Epithelial cell of esophagus (primary cell): ENCODE measurements around the gene NEK1.

Experiments used
- DNase-seq: peaks from one replicate; pipeline ENCODE4 v3.0.0; 2010; ENCODE audit warnings: low read depth
- H3K4me3 ChIP-seq: 2 replicates; pipeline ENCODE4 v1.5.1; 2011; ENCODE audit warnings: mild to moderate bottlenecking, low read length, control low read depth
- TF ChIP-seq, protein P1 (sequence below): IDR thresholded peaks from 2 replicates; pipeline ENCODE4 v1.5.1; 2011; ENCODE audit warnings: low read depth, mild to moderate bottlenecking, low read length, control low read depth, inconsistent platforms; ENCODE audit not compliant: insufficient read depth; ENCODE audit errors: missing control alignments

The NEK1 gene

DNA sequence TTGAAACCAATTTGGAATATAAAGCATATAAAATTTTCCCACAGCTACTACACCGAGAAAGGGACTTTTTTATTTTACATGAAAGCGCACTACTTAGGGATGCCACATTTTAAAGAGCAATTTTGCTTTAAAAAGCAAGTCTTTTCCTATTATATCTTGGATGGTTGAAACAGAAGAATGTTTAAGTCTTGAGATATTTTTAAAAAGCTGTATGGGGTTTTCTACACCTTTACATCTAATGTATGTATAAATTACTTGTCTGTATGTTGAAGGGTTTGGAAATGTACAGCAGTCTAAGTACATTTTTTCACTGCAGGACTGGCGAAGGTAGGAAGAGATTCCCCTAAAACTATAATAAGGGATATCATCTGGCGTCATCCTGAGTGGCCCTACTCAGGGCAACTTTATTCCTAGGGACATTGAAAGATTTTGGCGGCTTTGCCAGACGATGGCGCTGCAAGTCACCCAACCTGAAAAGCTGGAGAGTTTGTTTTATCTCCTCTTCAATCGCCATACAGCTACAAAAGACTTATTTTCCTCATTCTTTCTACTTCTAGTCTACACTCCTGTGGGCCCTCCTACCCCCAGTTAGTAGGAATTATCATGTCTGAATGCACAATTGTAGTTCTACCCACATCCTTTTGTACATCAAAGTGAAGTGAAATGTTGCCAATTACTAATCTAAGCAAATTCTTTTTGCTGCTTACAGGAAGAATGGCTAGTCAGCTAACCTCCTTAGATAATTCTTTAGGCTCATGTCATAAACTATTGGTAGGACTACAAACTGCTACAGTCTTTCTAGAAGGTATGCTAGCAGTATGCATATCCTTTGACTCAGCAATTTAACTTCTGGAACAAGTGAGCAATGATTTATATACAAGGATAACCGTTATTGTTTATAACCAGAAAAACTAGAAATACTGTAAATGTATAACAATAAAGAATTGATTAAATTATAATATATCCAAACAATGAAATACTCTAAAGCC is 782 bp upstream of the NEK1 start:
- H3K4me3 ChIP-seq: peak overlapping the region; percentile 98

DNA sequence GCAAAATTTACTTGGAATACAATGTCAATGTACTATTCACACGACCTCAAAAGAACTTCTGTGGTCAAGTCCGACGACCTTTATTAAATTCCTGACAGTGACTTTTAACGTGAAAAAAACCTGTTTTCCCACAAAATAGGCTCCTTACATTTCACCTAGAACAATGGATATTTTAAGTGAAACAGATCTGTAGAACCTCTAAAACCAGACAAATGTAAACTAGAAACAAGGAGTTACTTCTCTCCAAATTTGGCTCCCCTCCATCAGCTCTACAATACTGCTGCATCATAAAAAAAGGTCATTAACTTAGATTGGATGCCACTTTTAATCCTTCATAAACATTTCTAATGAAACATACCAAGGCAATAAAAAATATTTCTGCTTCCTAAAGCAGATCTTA is 1.2 kb downstream of the NEK1 start:
- H3K4me3 ChIP-seq: no peak overlapping the region
- TF ChIP-seq, protein P1, sequence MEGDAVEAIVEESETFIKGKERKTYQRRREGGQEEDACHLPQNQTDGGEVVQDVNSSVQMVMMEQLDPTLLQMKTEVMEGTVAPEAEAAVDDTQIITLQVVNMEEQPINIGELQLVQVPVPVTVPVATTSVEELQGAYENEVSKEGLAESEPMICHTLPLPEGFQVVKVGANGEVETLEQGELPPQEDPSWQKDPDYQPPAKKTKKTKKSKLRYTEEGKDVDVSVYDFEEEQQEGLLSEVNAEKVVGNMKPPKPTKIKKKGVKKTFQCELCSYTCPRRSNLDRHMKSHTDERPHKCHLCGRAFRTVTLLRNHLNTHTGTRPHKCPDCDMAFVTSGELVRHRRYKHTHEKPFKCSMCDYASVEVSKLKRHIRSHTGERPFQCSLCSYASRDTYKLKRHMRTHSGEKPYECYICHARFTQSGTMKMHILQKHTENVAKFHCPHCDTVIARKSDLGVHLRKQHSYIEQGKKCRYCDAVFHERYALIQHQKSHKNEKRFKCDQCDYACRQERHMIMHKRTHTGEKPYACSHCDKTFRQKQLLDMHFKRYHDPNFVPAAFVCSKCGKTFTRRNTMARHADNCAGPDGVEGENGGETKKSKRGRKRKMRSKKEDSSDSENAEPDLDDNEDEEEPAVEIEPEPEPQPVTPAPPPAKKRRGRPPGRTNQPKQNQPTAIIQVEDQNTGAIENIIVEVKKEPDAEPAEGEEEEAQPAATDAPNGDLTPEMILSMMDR: no peak
- no peak for DNase-seq

More for the DNA sequence above, 782 bp upstream of the NEK1 start:
- DNase-seq: peak; percentile 80
- TF ChIP-seq, protein P1: peak; percentile 78

DNA sequence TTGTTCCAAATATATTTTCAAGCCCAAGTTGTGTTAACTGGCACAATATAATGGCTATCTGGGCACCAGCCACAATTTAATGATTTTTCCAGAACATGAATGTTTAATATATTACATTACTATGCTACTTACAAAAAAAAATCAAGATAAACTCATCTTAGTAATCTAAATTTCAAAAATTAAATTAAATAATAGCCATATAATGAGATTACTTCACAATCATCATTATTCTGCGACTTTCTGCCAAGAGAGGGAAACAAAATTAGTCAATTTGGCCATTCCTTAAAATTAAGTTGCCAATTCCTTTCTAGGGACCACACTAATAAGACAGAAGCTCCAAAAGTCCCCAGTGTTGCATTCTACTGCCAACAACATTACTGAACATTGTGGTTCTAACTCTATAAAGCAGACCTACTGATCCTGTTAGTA is 7.5 kb downstream of the NEK1 start:
- no peak overlapping the region for H3K4me3 ChIP-seq
- no peak for DNase-seq
- TF ChIP-seq, protein P1: no peak

DNA sequence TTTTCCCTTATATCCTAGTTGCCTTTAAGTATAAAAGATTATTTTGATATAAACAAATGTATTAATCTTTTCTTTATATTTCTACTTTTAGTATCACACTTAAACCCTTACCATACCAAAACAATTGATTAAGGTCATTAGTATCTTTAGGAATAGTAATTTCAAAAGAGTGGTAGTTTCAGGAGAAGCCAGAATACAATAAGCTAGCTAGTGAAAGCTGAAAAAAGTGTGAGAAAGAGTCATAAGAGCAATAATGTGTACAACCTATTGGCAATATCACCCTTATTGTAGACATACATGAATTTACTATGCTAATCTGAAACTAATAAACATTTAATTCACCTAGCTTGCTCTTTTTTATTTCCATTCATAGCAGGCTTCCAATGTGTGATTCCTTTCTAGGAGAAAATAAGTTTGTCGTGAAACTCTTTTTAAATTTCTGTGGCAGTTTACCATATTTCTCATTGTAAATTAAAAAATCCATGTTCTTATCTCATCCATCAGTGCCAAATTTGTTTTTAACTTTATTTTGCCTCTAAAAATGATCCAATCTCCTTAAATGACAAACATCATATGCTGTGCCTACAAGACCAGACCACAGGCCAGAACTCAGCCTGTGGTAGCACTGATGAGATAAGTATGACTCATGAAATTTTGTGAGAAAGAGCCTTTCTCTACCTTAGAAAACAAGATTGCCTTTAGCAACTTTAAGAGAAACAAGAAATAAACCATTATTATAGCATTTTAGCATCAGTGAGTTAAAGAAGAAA is 8.1 kb downstream of the NEK1 start:
- H3K4me3 ChIP-seq: no peak overlapping the region
- TF ChIP-seq, protein P1: no peak
- peak; percentile 72 for DNase-seq

DNA sequence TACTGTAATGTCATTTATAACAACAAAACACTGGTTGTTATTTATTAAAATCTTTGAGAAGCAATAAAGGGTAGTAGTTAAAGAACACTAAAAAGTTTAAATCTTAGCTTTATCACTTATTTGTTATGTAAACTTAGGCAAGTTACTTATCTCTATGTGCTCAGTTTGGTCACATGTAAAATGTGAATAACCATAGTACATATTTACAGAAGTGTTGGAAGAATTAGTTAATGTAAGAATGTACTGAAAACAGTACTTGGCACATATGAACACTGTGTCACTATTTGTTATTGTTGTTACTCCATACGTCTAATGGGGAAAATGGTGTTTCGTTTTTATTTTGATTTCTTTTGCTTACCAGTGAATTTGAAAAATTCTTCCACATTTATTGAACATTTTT is 9.1 kb downstream of the NEK1 start:
- DNase-seq: no peak
- no peak overlapping the region for H3K4me3 ChIP-seq
- TF ChIP-seq, protein P1: no peak

DNA sequence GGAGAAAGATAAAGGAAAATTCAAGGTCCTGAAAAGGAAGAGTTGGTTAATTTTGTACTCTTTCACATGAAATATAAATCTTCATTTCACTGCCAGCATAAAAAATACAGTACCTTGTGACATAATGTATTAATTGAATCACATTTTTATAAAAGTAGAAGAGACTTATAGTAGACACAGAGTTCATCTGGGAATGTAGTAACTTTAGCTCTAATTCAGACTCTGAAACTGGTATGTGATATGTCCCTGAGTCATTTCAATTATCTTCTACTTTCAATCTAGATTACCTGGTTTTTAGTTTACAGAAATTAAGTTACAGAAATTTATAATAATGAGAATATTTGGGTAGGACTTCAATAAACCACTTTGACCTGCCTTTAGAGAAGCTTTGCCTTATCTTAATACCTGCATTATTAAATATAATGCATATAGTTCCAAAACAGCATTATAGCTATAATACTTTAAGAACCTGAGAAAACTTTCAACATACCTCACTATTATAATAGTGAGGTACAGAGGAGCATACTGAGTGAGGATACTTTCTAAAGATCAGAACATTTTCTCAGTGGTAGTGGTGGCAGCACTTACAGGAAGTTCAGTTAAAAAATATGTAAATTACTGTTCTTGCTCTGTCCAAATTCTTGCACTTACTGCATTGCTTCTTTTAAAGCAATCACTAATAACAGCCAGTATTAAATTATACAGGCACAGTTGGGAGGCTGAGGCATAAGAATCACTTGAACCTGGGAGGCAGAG is 11.2 kb downstream of the NEK1 start:
- TF ChIP-seq, protein P1: no peak
- no peak overlapping the region for H3K4me3 ChIP-seq
- DNase-seq: no peak
